ENCODE measurements around the gene REG1B. TPM values are rescaled to one million over a fixed set of nuclear protein-coding genes. Genes with fewer than 3 reads are reported as not detected.

Gene REG1B
- total RNA-seq, 1 experiment from 2014 or later: 2.0 TPM

DNA sequence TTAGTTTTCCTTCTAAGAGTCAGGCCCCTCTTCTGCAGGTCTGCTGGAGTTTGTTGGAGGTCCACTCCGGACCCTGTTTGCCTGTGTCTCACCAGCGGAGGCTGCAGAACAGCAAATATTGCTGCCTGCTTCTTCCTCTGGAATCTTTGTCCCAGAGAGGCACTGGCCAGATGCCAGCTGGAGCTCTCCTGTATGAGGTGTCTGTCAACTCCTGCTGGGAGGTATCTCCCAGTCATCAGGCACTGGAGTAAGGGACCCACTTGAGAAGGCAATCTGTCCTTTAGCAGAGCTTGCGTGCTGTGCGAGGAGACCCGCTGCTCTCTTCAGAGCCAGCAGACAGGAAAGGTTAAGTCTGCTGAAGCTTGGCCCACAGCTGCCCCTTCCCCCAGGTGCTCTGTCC lies 4.8 kb downstream of the REG1B start:
- no peak for DNase-seq (ENCODE audit: low read depth, low spot score)
- H3K4me1 ChIP-seq (ENCODE audit: control insufficient read depth, insufficient read depth, low read length): no peaks in the 10 kb centered on the region
- H3K4me3 ChIP-seq (ENCODE audit: low read depth in 2 of 2, low read length in 2 of 2): no peak overlapping the region
- H3K27me3 ChIP-seq (ENCODE audit: control insufficient read depth, insufficient read depth, low read length): no peaks in the 10 kb centered on the region
- TF ChIP-seq, protein P1, sequence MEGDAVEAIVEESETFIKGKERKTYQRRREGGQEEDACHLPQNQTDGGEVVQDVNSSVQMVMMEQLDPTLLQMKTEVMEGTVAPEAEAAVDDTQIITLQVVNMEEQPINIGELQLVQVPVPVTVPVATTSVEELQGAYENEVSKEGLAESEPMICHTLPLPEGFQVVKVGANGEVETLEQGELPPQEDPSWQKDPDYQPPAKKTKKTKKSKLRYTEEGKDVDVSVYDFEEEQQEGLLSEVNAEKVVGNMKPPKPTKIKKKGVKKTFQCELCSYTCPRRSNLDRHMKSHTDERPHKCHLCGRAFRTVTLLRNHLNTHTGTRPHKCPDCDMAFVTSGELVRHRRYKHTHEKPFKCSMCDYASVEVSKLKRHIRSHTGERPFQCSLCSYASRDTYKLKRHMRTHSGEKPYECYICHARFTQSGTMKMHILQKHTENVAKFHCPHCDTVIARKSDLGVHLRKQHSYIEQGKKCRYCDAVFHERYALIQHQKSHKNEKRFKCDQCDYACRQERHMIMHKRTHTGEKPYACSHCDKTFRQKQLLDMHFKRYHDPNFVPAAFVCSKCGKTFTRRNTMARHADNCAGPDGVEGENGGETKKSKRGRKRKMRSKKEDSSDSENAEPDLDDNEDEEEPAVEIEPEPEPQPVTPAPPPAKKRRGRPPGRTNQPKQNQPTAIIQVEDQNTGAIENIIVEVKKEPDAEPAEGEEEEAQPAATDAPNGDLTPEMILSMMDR (IDR thresholded peaks at IDR 0.05): no peak
- no peak for TF ChIP-seq SIN3A (IDR thresholded peaks at IDR 0.05; ENCODE audit: borderline replicate concordance, insufficient read depth, low read depth, low read length)
- TF ChIP-seq TCF7L2 (IDR thresholded peaks at IDR 0.05; ENCODE audit: low read depth, low read length): no peak
- TF ChIP-seq, protein P2, sequence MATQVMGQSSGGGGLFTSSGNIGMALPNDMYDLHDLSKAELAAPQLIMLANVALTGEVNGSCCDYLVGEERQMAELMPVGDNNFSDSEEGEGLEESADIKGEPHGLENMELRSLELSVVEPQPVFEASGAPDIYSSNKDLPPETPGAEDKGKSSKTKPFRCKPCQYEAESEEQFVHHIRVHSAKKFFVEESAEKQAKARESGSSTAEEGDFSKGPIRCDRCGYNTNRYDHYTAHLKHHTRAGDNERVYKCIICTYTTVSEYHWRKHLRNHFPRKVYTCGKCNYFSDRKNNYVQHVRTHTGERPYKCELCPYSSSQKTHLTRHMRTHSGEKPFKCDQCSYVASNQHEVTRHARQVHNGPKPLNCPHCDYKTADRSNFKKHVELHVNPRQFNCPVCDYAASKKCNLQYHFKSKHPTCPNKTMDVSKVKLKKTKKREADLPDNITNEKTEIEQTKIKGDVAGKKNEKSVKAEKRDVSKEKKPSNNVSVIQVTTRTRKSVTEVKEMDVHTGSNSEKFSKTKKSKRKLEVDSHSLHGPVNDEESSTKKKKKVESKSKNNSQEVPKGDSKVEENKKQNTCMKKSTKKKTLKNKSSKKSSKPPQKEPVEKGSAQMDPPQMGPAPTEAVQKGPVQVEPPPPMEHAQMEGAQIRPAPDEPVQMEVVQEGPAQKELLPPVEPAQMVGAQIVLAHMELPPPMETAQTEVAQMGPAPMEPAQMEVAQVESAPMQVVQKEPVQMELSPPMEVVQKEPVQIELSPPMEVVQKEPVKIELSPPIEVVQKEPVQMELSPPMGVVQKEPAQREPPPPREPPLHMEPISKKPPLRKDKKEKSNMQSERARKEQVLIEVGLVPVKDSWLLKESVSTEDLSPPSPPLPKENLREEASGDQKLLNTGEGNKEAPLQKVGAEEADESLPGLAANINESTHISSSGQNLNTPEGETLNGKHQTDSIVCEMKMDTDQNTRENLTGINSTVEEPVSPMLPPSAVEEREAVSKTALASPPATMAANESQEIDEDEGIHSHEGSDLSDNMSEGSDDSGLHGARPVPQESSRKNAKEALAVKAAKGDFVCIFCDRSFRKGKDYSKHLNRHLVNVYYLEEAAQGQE (IDR thresholded peaks at IDR 0.05; ENCODE audit: insufficient read depth in 1 of 2, low read depth in 2 of 2, low read length in 1 of 2): no peak
- H3K9me3 ChIP-seq (ENCODE audit: control insufficient read depth, insufficient read depth, low read depth, low read length): no peaks in the 10 kb centered on the region
- no peak for ATAC-seq
- in situ Hi-C loops (cut with HindIII; ENCODE audit: low pct_unique_long_range_greater_than_20kb, low sequenced_read_pairs): no loop called here
- H3K27ac ChIP-seq (ENCODE audit: low read length): no peak overlapping the region
- ChIA-PET CTCF (no interaction called here), POLR2A (no interaction called here)
- BruUV-seq (replicated peaks): no TSS peak
- intact Hi-C loops (cut with micrococcal nuclease; ENCODE audit: unreplicated experiment): no loop called here
- H3K36me3 ChIP-seq (ENCODE audit: control insufficient read depth, insufficient read depth, low read length): no peaks in the 10 kb centered on the region

DNA sequence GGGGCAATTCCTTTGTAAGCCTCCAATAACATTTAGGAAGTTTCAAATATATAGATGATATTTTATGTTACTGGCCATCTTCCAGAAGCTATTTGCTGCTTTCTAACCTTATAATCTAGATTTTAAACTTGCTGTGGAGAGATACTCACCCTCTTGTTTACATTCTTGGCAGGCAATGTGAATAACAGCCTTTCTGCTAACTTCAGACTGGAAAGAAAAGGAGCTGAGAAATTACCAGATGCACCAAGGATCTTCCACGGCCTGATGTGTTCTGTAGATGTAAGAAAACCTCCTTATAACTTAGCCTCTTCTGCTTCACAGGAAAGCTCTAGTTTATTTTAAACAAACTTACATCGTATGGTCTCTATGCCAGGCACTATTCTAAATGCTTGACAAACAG lies 16.7 kb downstream of the REG1B start:
- BruUV-seq (replicated peaks): no TSS peak
- Histone ChIP-seq H3K9me3 (ENCODE audit: control insufficient read depth, insufficient read depth, low read depth, low read length) (no peaks in the 10 kb centered on the region), H3K27me3 (ENCODE audit: control insufficient read depth, insufficient read depth, low read length) (no peaks in the 10 kb centered on the region), H3K36me3 (ENCODE audit: control insufficient read depth, insufficient read depth, low read length) (no peaks in the 10 kb centered on the region), H3K4me1 (ENCODE audit: control insufficient read depth, insufficient read depth, low read length) (no peaks in the 10 kb centered on the region), H3K4me3 (ENCODE audit: low read depth in 2 of 2, low read length in 2 of 2) (no peak overlapping the region), H3K27ac (ENCODE audit: low read length) (no peak overlapping the region)
- ATAC-seq (no peak), DNase-seq (ENCODE audit: low read depth, low spot score) (no peak)
- ChIA-PET CTCF (no interaction called here), POLR2A (no interaction called here)
- TF ChIP-seq SIN3A (IDR thresholded peaks at IDR 0.05; ENCODE audit: borderline replicate concordance, insufficient read depth, low read depth, low read length): no peak
- TF ChIP-seq TCF7L2 (IDR thresholded peaks at IDR 0.05; ENCODE audit: low read depth, low read length): no peak
- no peak for TF ChIP-seq POLR2AphosphoS5 (IDR thresholded peaks at IDR 0.05; ENCODE audit: low read depth, low read length)
- TF ChIP-seq, protein P2 (IDR thresholded peaks at IDR 0.05; ENCODE audit: insufficient read depth in 1 of 2, low read depth in 2 of 2, low read length in 1 of 2): no peak
- TF ChIP-seq, protein P1 (IDR thresholded peaks at IDR 0.05): no peak
- in situ Hi-C loops (cut with HindIII; ENCODE audit: low pct_unique_long_range_greater_than_20kb, low sequenced_read_pairs) (no loop called here), intact Hi-C loops (cut with micrococcal nuclease; ENCODE audit: unreplicated experiment) (no loop called here)
